HCT116 (cell line): Measurements from ENCODE around the gene RTN4IP1. TPM values are rescaled to one million over a fixed set of nuclear protein-coding genes. Genes with fewer than 3 reads are reported as not detected.

Experiments
- ATAC-seq: fragments of 200-7000 bp; cut with Tn5 transposase; 2 replicates; pipeline ENCODE4 v1.9.1; 2020; ENCODE audit warnings: mild to moderate bottlenecking, moderate library complexity
- BruUV-seq: library from RNA; stranded (reverse); fragments of 400-500 nt; replicated peaks from 2 replicates; lab custom pipeline; 2021; lab: Mats Ljungman, UMichigan
- CTCF ChIA-PET: fragments of 300-600 bp; sonication (Branson Sonifier 250); formaldehyde crosslinking; loops from one replicate; lab custom pipeline; 2021; ENCODE audit warnings: antibody characterized with exemption; lab: Charles Lee
- POLR2A ChIA-PET: fragments of 300-600, 350-600 bp; sonication (Branson Sonifier 250); formaldehyde crosslinking; loops from one replicate; lab custom pipeline; 2021; ENCODE audit warnings: antibody characterized with exemption; lab: Charles Lee
- RAD21 ChIA-PET, 2 experiments: fragments of 300-600 bp; sonication (Branson Sonifier 250); formaldehyde crosslinking; loops; one replicate each; lab custom pipeline; 2023; ENCODE audit warnings: low total read pairs in 2 of 2; ENCODE audit not compliant: uncharacterized antibody in 2 of 2, unreplicated experiment in 2 of 2, low non-redundant PET in 1 of 2; lab: Charles Lee
- DNase-seq: peaks from one replicate; pipeline ENCODE4 v3.0.0-alpha.2; 2010; ENCODE audit warnings: low read depth, low spot score
- H2AFZ ChIP-seq: fragments of 200-600 bp; shearing (Covaris generic), sonication (generic); 2 replicates; pipeline ENCODE4 v1.6.1; 2017; ENCODE audit warnings: low read depth, mixed run types, mixed read lengths, antibody characterized with exemption, low read length; ENCODE audit not compliant: poor library complexity, severe bottlenecking
- H3K27ac ChIP-seq: 2 replicates; pipeline ENCODE4 v1.5.1; 2012; ENCODE audit warnings: low read depth, low read length
- H3K27me3 ChIP-seq: fragments of 200-600 bp; sonication (generic); 2 replicates; pipeline ENCODE4 v1.6.1; 2016; ENCODE audit warnings: mixed run types, low read length, mixed read lengths; ENCODE audit not compliant: insufficient read depth
- H3K36me3 ChIP-seq, 2 experiments: fragments of 200-500 bp in 1 of 2; fragments of 200-600 bp in 1 of 2; sonication (Bioruptor generic) in 1 of 2; sonication (generic) in 1 of 2; 2 replicates each; pipeline versions ENCODE4 v1.5.1 to v1.6.1; 2014 to 2016; ENCODE audit warnings: low read length in 2 of 2, inconsistent platforms in 1 of 2, mixed read lengths in 1 of 2, mixed run types in 1 of 2; ENCODE audit not compliant: insufficient read depth in 2 of 2, control insufficient read depth in 1 of 2
- H3K4me1 ChIP-seq, 2 experiments: fragments of 200-600 bp in 1 of 2; sonication (generic) in 1 of 2; 2 replicates each; pipeline versions ENCODE4 v1.5.1 to v1.6.1; 2012 to 2017; ENCODE audit warnings: low read length in 2 of 2, inconsistent platforms in 1 of 2, mild to moderate bottlenecking in 1 of 2, mixed read lengths in 1 of 2, mixed run types in 1 of 2, moderate library complexity in 1 of 2; ENCODE audit not compliant: insufficient read depth in 2 of 2, control insufficient read depth in 1 of 2
- H3K4me2 ChIP-seq: fragments of 200-600 bp; sonication (generic); 2 replicates; pipeline ENCODE4 v1.6.1; 2017; ENCODE audit warnings: mixed run types, low read length, mixed read lengths
- H3K4me3 ChIP-seq, 2 experiments: fragments of 200-600 bp in 1 of 2; sonication (generic) in 1 of 2; replicated peaks in 1 of 2; 2 replicates each; pipeline ENCODE4 v1.5.1; 2011 to 2016; ENCODE audit warnings: low read length in 2 of 2, control low read depth in 1 of 2, low read depth in 1 of 2, mild to moderate bottlenecking in 1 of 2, mixed read lengths in 1 of 2, mixed run types in 1 of 2
- H3K79me2 ChIP-seq: fragments of 200-600 bp; sonication (generic); 2 replicates; pipeline ENCODE4 v1.6.1; 2017; ENCODE audit warnings: mild to moderate bottlenecking, mixed run types, low read length, moderate library complexity, mixed read lengths; ENCODE audit not compliant: insufficient read depth
- H3K9ac ChIP-seq: fragments of 200-600 bp; sonication (generic); 2 replicates; pipeline ENCODE4 v1.6.1; 2016; ENCODE audit warnings: low read length, mixed read lengths
- H3K9me2 ChIP-seq: fragments of 200-600 bp; sonication (generic), shearing (Covaris generic); 2 replicates; pipeline ENCODE4 v1.6.1; 2017; ENCODE audit warnings: mixed run types, mild to moderate bottlenecking, moderate library complexity; ENCODE audit not compliant: insufficient read depth
- H3K9me3 ChIP-seq, 2 experiments: fragments of 200-500 bp in 1 of 2; fragments of 200-600 bp in 1 of 2; sonication (Bioruptor generic) in 1 of 2; sonication (generic) in 1 of 2; 2 replicates each; pipeline ENCODE4 v1.6.1; 2014 to 2017; ENCODE audit warnings: low read length in 2 of 2, mixed read lengths in 2 of 2, inconsistent platforms in 1 of 2, low read depth in 1 of 2, mild to moderate bottlenecking in 1 of 2, mixed run types in 1 of 2, moderate library complexity in 1 of 2; ENCODE audit not compliant: control insufficient read depth in 1 of 2, insufficient read depth in 1 of 2
- H4K20me1 ChIP-seq: fragments of 200-600 bp; sonication (generic), shearing (Covaris generic); 2 replicates; pipeline ENCODE4 v1.6.1; 2017; ENCODE audit warnings: mixed run types, mild to moderate bottlenecking, moderate library complexity; ENCODE audit not compliant: insufficient read depth
- CEBPB ChIP-seq: IDR thresholded peaks from 2 replicates; pipeline ENCODE4 v1.6.1; 2012; ENCODE audit warnings: low read depth
- CTCF ChIP-seq, 3 experiments: fragments of 200-600 bp in 1 of 3; sonication (generic) in 1 of 3; IDR thresholded peaks in 2 of 3; conservative IDR thresholded peaks in 1 of 3; 2 replicates each; pipeline ENCODE4 v1.5.1; 2012 to 2017; ENCODE audit warnings: low read depth in 2 of 3, low read length in 2 of 3, antibody characterized with exemption in 1 of 3, borderline replicate concordance in 1 of 3, control low read depth in 1 of 3, mild to moderate bottlenecking in 1 of 3, mixed read lengths in 1 of 3, mixed run types in 1 of 3, moderate library complexity in 1 of 3; ENCODE audit not compliant: insufficient read depth in 1 of 3
- ELF1 ChIP-seq: IDR thresholded peaks from 2 replicates; pipeline ENCODE4 v1.6.1; 2012; ENCODE audit warnings: low read depth, borderline replicate concordance
- EZH2 ChIP-seq: fragments of 200-600 bp; sonication (generic); IDR thresholded peaks from 2 replicates; pipeline ENCODE4 v1.6.1; 2017; ENCODE audit warnings: antibody characterized with exemption, mixed run types
- MAX ChIP-seq: IDR thresholded peaks from 2 replicates; pipeline ENCODE4 v1.6.1; 2012
- POLR2AphosphoS5 ChIP-seq: IDR thresholded peaks from 2 replicates; pipeline ENCODE4 v1.6.1; 2011; ENCODE audit warnings: mild to moderate bottlenecking, low read depth, low read length, moderate library complexity
- SP1 ChIP-seq: IDR thresholded peaks from 2 replicates; pipeline ENCODE4 v1.6.1; 2012; ENCODE audit warnings: low read depth
- SRF ChIP-seq: IDR thresholded peaks from 2 replicates; pipeline ENCODE4 v1.6.1; 2012; ENCODE audit warnings: low read depth
- YY1 ChIP-seq: IDR thresholded peaks from 2 replicates; pipeline ENCODE4 v1.6.1; 2011; ENCODE audit warnings: low read length, low read depth, moderate library complexity, mild to moderate bottlenecking; ENCODE audit not compliant: insufficient replicate concordance; ENCODE audit errors: extremely low read depth
- ZNF274 ChIP-seq: fragments of 200-500 bp; sonication (Bioruptor generic); IDR thresholded peaks from 2 replicates; pipeline ENCODE4 v1.6.1; 2014; ENCODE audit warnings: mild to moderate bottlenecking, low read depth, low read length, inconsistent platforms
- intact Hi-C: fragments of 100-400 bp; cut with micrococcal nuclease; formaldehyde crosslinking; loops from 2 replicates; pipeline ENCODE4 v1.10.0; 2022
- total RNA-seq: library from RNA; stranded (reverse); gene quantifications from one replicate; pipeline ENCODE4 v1.2.1, GENCODE V29; 2021; ENCODE audit not compliant: unreplicated experiment
- TF ChIP-seq, protein P1 (sequence below): IDR thresholded peaks from 2 replicates; pipeline ENCODE4 v1.6.1; 2011; ENCODE audit warnings: mild to moderate bottlenecking, low read length, moderate library complexity; ENCODE audit not compliant: insufficient replicate concordance; ENCODE audit errors: extremely low read depth
- TF ChIP-seq, protein P2 (sequence below): IDR thresholded peaks from 2 replicates; pipeline ENCODE4 v1.6.1; 2012; ENCODE audit warnings: low read depth

Gene RTN4IP1
- total RNA-seq, 1 experiment from 2014 or later: 9.1 TPM

- CTCF ChIA-PET: no interaction called here
- intact Hi-C loops: no loop called here
- BruUV-seq: no TSS peak
These were observed 79.8 kb downstream of the RTN4IP1 start for GRCh38 chr6:106549521-106549920.

More at GRCh38 chr6:106549521-106549920, 79.8 kb downstream of the RTN4IP1 start:
- Histone ChIP-seq H3K9me2 (no peaks in the 10 kb centered on the region), H3K27me3 (no peaks in the 10 kb centered on the region), H3K27ac (no peak overlapping the region), H3K79me2 (no peaks in the 10 kb centered on the region), H3K4me1 (peaks cover 26 to 49% of the 10 kb centered on the region in 2 experiments), H4K20me1 (no peaks in the 10 kb centered on the region), H3K36me3 (peaks cover 0 to 7% of the 10 kb centered on the region in 2 experiments; a peak in 1 of 4 replicates), H3K4me2 (no peak overlapping the region), H3K9me3 (no peaks in the 10 kb centered on the region), H3K9ac (no peak overlapping the region), H2AFZ (no peak overlapping the region), H3K4me3 (no peak overlapping the region)
- DNase-seq: no peak
- TF ChIP-seq SRF (no peak), SP1 (no peak), ELF1 (no peak), ZNF274 (no peak), MAX (no peak), EZH2 (no peak), CTCF (IDR thresholded peaks at IDR 0.05 in 2 of 3, conservative IDR thresholded peaks at IDR 0.05 in 1 of 3; ENCODE audit: borderline replicate concordance in 1 of 3, insufficient read depth in 1 of 3, low read depth in 2 of 3, low read length in 2 of 3) (no peak), YY1 (no peak), CEBPB (no peak), POLR2AphosphoS5 (no peak)
- TF ChIP-seq, protein P1, sequence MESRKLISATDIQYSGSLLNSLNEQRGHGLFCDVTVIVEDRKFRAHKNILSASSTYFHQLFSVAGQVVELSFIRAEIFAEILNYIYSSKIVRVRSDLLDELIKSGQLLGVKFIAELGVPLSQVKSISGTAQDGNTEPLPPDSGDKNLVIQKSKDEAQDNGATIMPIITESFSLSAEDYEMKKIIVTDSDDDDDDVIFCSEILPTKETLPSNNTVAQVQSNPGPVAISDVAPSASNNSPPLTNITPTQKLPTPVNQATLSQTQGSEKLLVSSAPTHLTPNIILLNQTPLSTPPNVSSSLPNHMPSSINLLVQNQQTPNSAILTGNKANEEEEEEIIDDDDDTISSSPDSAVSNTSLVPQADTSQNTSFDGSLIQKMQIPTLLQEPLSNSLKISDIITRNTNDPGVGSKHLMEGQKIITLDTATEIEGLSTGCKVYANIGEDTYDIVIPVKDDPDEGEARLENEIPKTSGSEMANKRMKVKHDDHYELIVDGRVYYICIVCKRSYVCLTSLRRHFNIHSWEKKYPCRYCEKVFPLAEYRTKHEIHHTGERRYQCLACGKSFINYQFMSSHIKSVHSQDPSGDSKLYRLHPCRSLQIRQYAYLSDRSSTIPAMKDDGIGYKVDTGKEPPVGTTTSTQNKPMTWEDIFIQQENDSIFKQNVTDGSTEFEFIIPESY: no peak
- TF ChIP-seq, protein P2, sequence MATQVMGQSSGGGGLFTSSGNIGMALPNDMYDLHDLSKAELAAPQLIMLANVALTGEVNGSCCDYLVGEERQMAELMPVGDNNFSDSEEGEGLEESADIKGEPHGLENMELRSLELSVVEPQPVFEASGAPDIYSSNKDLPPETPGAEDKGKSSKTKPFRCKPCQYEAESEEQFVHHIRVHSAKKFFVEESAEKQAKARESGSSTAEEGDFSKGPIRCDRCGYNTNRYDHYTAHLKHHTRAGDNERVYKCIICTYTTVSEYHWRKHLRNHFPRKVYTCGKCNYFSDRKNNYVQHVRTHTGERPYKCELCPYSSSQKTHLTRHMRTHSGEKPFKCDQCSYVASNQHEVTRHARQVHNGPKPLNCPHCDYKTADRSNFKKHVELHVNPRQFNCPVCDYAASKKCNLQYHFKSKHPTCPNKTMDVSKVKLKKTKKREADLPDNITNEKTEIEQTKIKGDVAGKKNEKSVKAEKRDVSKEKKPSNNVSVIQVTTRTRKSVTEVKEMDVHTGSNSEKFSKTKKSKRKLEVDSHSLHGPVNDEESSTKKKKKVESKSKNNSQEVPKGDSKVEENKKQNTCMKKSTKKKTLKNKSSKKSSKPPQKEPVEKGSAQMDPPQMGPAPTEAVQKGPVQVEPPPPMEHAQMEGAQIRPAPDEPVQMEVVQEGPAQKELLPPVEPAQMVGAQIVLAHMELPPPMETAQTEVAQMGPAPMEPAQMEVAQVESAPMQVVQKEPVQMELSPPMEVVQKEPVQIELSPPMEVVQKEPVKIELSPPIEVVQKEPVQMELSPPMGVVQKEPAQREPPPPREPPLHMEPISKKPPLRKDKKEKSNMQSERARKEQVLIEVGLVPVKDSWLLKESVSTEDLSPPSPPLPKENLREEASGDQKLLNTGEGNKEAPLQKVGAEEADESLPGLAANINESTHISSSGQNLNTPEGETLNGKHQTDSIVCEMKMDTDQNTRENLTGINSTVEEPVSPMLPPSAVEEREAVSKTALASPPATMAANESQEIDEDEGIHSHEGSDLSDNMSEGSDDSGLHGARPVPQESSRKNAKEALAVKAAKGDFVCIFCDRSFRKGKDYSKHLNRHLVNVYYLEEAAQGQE: no peak
- ATAC-seq: no peak
- RAD21 ChIA-PET: no interaction called here
- POLR2A ChIA-PET: no interaction called here
